Common myeloid progenitor, CD34-positive (primary cell): ENCODE measurements around the gene CACNB2.
"Not testable (repeated sequence)": the region's sequence is repeated elsewhere in the genome, so short reads cannot be mapped to it uniquely, and the experiment has no call there.

ENCODE experiments used
- CTCF ChIA-PET: fragments of 350-600 bp; sonication (Branson Sonifier 250); formaldehyde crosslinking; loops from one replicate; lab custom pipeline; 2021; ENCODE audit warnings: antibody characterized with exemption; lab: Charles Lee
- POLR2A ChIA-PET: fragments of 350-600 bp; sonication (Branson Sonifier 250); formaldehyde crosslinking; loops from one replicate; lab custom pipeline; 2021; ENCODE audit warnings: antibody characterized with exemption; lab: Charles Lee
- DNase-seq, 3 donors: peaks; one replicate each; pipeline versions ENCODE4 v3.0.0 to v3.0.0-alpha.2; 2013
- H3K27ac ChIP-seq, 2 experiments: 1 replicate in 1 of 2; 2 replicates in 1 of 2; pipeline ENCODE4 v1.7.0; 2013; ENCODE audit warnings: inconsistent platforms in 2 of 2, low read length in 2 of 2, mild to moderate bottlenecking in 2 of 2, low read depth in 1 of 2, moderate library complexity in 1 of 2; ENCODE audit not compliant: severe bottlenecking in 2 of 2, insufficient read depth in 1 of 2, poor library complexity in 1 of 2
- H3K27me3 ChIP-seq, 5 experiments: replicated peaks in 2 of 5; 1 replicate in 3 of 5; 2 replicates in 2 of 5; pipeline versions ENCODE4 v1.6.1 to v1.7.0; 2013; ENCODE audit warnings: low read length in 4 of 5, mild to moderate bottlenecking in 2 of 5, moderate library complexity in 2 of 5, inconsistent platforms in 1 of 5; ENCODE audit not compliant: insufficient read depth in 5 of 5, control insufficient read depth in 4 of 5
- H3K36me3 ChIP-seq, 4 experiments: 1 replicate in 2 of 4; 2 replicates in 2 of 4; pipeline versions ENCODE4 v1.6.1 to v1.7.0; 2013; ENCODE audit warnings: low read length in 3 of 4, control low read depth in 1 of 4, mild to moderate bottlenecking in 1 of 4; ENCODE audit not compliant: control insufficient read depth in 4 of 4, insufficient read depth in 4 of 4
- H3K4me1 ChIP-seq, 4 experiments: 1 replicate in 3 of 4; 2 replicates in 1 of 4; pipeline versions ENCODE4 v1.6.1 to v1.7.1; 2013; ENCODE audit warnings: low read length in 3 of 4, mild to moderate bottlenecking in 3 of 4, control low read depth in 1 of 4, inconsistent platforms in 1 of 4, moderate library complexity in 1 of 4; ENCODE audit not compliant: control insufficient read depth in 4 of 4, insufficient read depth in 4 of 4; ENCODE audit errors: control extremely low read depth in 1 of 4
- H3K4me3 ChIP-seq, 7 experiments: 1 replicate in 4 of 7; 2 replicates in 3 of 7; pipeline versions ENCODE4 v1.5.1 to v1.7.0; 2013; ENCODE audit warnings: mild to moderate bottlenecking in 7 of 7, low read length in 6 of 7, moderate library complexity in 6 of 7, inconsistent platforms in 2 of 7, low read depth in 2 of 7, control low read depth in 1 of 7; ENCODE audit not compliant: insufficient read depth in 4 of 7, control insufficient read depth in 1 of 7; ENCODE audit errors: extremely low read depth in 1 of 7
- H3K9me3 ChIP-seq, 5 experiments: 1 replicate in 4 of 5; 2 replicates in 1 of 5; pipeline versions ENCODE4 v1.6.1 to v1.7.1; 2013; ENCODE audit warnings: low read length in 4 of 5, mild to moderate bottlenecking in 2 of 5, inconsistent platforms in 1 of 5, low read depth in 1 of 5, moderate library complexity in 1 of 5; ENCODE audit not compliant: control insufficient read depth in 4 of 5, insufficient read depth in 2 of 5; ENCODE audit errors: control extremely low read depth in 1 of 5
- WGBS: methylation state at CpG from one replicate; pipeline ENCODE4 v1.1.5; 2013; ENCODE audit not compliant: insufficient coverage; 5-methylcytosine and 5-hydroxymethylcytosine counted together

Gene CACNB2

DNA sequence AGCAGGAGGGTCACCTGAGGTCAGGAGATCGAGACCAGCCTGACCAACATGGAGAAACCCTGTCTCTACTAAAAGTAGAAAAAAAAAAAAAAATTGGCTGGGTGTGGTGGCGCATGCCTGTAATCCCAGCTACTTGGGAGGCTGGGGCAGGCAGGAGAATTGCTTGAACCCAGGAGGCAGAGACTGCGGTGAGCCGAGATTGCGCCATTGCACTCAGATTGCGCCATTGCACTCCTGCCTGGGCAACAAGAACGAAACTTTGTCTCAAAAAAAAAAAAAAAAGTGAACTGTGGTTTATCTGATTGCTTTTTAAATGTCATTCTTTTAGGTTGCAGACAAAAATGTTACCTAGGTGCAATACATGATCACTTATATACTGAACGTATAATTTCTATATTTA is 16.6 kb downstream of the CACNB2 start:
- POLR2A ChIA-PET, H3K4me3 ChIP-seq, H3K9me3 ChIP-seq, H3K27me3 ChIP-seq, CTCF ChIA-PET, H3K4me1 ChIP-seq, H3K27ac ChIP-seq: not testable (repeated sequence)
- peaks cover 0 to 17% (median 8%) of the 10 kb centered on the region in 4 experiments for H3K36me3 ChIP-seq
- peak in 1 of 3 donors; percentile 19 for DNase-seq
- WGBS, result 86% methylated on average over 5 of the region's 8 CpGs

DNA sequence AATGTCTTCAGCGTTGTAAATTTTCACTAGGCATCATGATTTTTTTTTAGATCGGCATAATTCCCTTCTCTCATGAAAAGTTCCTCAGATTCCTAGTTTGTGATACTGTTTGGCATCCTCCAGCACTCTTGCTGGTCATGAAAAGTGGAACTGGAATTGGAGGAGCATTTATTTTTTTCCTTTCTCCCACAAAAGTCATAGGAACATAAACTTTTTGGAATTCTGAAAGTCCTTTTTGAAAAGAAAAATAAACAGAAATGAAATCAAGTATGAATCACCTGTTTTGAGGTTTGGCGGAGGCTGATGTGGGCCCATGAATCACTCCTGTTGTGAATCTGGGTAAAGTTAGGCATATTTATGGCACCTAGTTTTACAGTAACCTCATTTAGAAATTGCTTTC is 17.7 kb downstream of the CACNB2 start:
- CTCF ChIA-PET, result no interaction called here
- WGBS, result 90% methylated on average over 2 of the region's 3 CpGs
- Histone ChIP-seq H3K27ac (no peak overlapping the region), H3K36me3 (peaks cover 0 to 19% (median 10%) of the 10 kb centered on the region in 4 experiments), H3K4me3 (no peak overlapping the region), H3K4me1 (no peaks in the 10 kb centered on the region), H3K9me3 (peaks cover 0 to 8% (median 0%) of the 10 kb centered on the region in 5 experiments), H3K27me3 (no peaks in the 10 kb centered on the region)
- POLR2A ChIA-PET, result no interaction called here
- DNase-seq, result peak in 2 of 3 donors; percentile 28 to 35

DNA sequence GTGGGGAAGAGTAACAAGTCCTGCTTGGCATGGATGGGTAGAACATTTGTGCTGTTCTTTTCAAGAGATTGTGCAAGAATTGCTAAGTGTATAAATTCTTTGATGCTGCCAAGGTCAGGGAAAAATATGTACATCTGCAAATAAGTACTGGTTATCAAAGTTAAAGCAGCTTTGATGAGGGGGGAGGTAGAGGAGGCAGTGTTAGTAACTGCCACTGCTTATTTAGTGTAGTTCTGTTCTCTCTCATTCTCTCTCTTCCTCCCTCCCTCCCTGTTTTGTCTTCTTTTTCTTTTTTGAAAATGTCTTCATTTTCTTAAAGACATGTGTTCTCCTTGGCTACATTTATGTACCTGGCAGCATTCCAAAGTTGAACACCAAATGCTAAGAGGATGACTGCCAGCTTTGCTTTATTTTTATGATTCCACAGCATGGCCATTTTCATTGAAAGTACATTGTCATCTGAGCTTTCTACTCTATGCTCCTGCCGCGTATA is 18.6 kb downstream of the CACNB2 start:
- H3K27me3 ChIP-seq, result no peaks in the 10 kb centered on the region
- CTCF ChIA-PET, result interaction anchor here (0.8 kb wide), 1 partner anchor 10 kb away, joined by 4 read pairs; no protein-coding TSS in a partner anchor
- POLR2A ChIA-PET, result no interaction called here
- no peak for DNase-seq
- H3K4me3 ChIP-seq, result no peak overlapping the region
- H3K36me3 ChIP-seq, result peaks cover 0 to 20% (median 11%) of the 10 kb centered on the region in 4 experiments
- H3K27ac ChIP-seq, result no peak overlapping the region
- H3K4me1 ChIP-seq, result no peaks in the 10 kb centered on the region
- WGBS, result 95% methylated on average over 2 of the region's 2 CpGs
- H3K9me3 ChIP-seq, result peaks cover 0 to 8% (median 0%) of the 10 kb centered on the region in 5 experiments

DNA sequence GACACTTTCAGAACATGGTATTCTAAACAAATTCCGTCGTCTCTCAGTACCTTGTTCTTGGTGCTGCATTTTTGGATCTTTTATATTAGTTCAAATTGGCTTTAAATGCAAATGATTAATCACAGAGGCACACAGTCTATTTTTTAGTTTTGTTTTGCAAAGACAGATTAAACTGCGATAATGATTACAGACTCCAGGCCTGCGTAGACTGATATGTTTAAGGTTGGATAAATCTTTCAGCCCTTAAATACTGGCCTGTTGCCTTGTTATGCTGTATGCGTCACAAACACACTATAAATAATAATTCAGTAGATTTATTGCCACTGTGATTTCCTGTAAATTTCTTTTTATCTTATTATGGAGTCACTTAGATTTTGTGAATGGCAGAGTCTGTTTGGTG is 19.3 kb downstream of the CACNB2 start:
- Histone ChIP-seq H3K4me3 (no peak overlapping the region), H3K36me3 (peaks cover 0 to 20% (median 11%) of the 10 kb centered on the region in 4 experiments), H3K27ac (no peak overlapping the region), H3K27me3 (no peaks in the 10 kb centered on the region), H3K9me3 (peaks cover 0 to 8% (median 0%) of the 10 kb centered on the region in 5 experiments), H3K4me1 (no peaks in the 10 kb centered on the region)
- no CpG with 5 or more reads among the region's 5 CpGs for WGBS
- POLR2A ChIA-PET, result no interaction called here
- no peak for DNase-seq
- CTCF ChIA-PET, result interaction anchor here (0.8 kb wide), 1 partner anchor 9 kb away, joined by 4 read pairs; no protein-coding TSS in a partner anchor

DNA sequence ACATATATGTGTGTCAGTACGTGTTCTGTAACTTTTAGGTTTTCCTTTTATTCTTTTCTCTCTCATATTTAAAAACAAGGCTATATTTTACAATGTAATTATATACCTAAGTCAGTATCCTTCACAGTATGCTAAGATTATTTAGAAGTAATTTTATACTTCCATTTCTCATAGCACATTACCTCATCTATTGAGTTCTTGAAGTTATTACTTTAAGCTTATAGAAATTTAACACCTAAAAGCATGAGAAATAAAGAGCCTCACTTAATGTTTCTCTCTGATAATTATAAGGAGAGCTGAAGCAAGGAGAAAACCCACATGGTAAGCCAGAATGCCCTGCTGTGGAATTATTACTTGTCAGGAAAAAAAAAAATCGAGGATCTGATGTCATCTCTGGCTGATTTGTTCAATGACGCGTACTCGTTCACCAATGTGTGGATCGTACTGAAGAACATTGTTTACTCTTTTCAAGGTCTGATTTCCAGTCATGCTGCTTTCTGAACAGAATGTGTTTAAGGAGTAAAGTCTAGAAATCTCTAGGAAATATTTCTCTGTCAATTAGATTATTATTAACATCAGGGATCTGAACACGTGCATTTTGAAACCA is 21.9 kb downstream of the CACNB2 start:
- 97% methylated on average over 6 of the region's 7 CpGs for WGBS
- Histone ChIP-seq H3K4me3 (no peak overlapping the region), H3K36me3 (peaks cover 0 to 12% (median 6%) of the 10 kb centered on the region in 4 experiments), H3K4me1 (no peaks in the 10 kb centered on the region), H3K27me3 (no peaks in the 10 kb centered on the region), H3K27ac (no peak overlapping the region), H3K9me3 (peaks cover 0 to 1% (median 0%) of the 10 kb centered on the region in 5 experiments)
- ChIA-PET CTCF (interaction anchor here (0.9 to 1.5 kb wide), 2 partner anchors 8 to 15 kb away, joined by 3 read pairs; no protein-coding TSS in a partner anchor), POLR2A (no interaction called here)
- DNase-seq, result no peak

DNA sequence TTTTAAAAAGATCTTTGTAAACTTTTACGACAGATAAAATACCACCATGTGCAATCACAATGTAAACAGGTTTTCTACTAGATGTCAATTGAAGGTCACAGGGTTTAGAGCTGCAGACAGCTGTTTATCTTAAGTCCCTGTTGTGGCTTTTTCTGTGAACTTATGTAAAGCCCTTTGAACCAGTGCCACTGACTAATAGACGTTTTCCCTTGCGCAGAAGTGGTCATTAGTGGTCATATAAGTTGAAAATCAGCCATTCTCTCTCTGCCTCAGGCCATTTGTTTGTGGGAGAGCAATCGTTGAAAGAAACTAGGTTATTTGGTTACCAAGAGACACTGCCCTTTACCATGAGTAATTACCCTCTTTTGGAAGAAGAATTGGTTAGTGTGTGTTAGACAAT is 23.9 kb downstream of the CACNB2 start:
- Histone ChIP-seq H3K27ac (no peak overlapping the region), H3K4me3 (no peak overlapping the region), H3K9me3 (peaks cover 0 to 1% (median 0%) of the 10 kb centered on the region in 5 experiments), H3K27me3 (no peaks in the 10 kb centered on the region), H3K36me3 (peaks cover 0 to 12% (median 6%) of the 10 kb centered on the region in 4 experiments), H3K4me1 (no peaks in the 10 kb centered on the region)
- ChIA-PET POLR2A (no interaction called here), CTCF (no interaction called here)
- WGBS, result 100% methylated on average over 2 of the region's 4 CpGs
- no peak for DNase-seq

DNA sequence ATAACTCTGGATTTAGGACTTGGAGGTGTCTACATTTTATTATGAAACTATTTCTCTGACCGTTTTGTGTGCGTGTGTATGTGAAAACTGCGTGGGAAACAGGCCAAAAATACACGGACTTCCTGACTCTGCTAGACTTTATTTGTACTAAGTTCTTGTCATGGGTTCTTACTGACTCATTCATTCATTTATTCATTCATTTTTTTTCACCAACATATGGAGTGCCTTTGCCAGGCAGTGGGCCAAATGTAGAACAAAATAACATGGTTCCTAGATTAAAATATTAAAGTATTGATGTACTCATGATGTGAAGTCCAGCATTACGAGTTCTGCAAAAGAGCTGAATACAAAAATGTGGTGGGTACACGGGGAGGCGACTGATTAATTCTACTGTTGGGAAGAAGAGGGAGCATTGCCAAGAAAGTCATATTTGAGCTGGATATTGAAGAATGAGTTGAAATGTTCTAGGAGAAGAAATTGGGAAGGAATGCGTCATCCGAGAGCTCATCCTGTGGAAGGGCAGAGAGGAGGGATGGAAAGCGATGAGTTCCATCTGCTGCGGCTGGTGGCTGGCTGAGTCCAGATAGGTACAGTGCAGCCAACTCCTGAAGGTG is 24.6 kb downstream of the CACNB2 start:
- Histone ChIP-seq H3K4me1 (no peaks in the 10 kb centered on the region), H3K27me3 (no peaks in the 10 kb centered on the region), H3K4me3 (no peak overlapping the region), H3K27ac (no peak overlapping the region), H3K36me3 (peaks cover 0 to 12% (median 8%) of the 10 kb centered on the region in 4 experiments), H3K9me3 (peaks cover 0 to 1% (median 0%) of the 10 kb centered on the region in 5 experiments)
- ChIA-PET POLR2A (no interaction called here), CTCF (interaction anchor here (0.7 to 1.0 kb wide), 2 partner anchors 29 to 31 kb away, joined by 3 read pairs; no protein-coding TSS in a partner anchor)
- DNase-seq, result no peak
- 89% methylated on average over 7 of the region's 11 CpGs for WGBS
